Smooth muscle cell (in vitro differentiated cells): ENCODE measurements around the gene CKAP5. TPM values are rescaled to one million over a fixed set of nuclear protein-coding genes. Genes with fewer than 3 reads are reported as not detected.

ENCODE experiments used
- DNase-seq: peaks from one replicate; lab custom pipeline; 2025; ENCODE audit not compliant: unreplicated experiment; lab: John Stamatoyannopoulos, UW
- H2AFZ ChIP-seq: fragments of 200-600 bp; sonication (generic); 2 replicates; pipeline ENCODE4 v1.6.0; 2016; ENCODE audit warnings: antibody characterized with exemption, low read depth, mild to moderate bottlenecking
- H3F3A ChIP-seq: fragments of 200-600 bp; sonication (generic); 2 replicates; pipeline ENCODE4 v1.6.0; 2017; ENCODE audit warnings: antibody characterized with exemption, low read depth
- H3K27ac ChIP-seq: fragments of 200-600 bp; sonication (generic); 2 replicates; pipeline ENCODE4 v1.5.1; 2016; ENCODE audit warnings: low read depth, mild to moderate bottlenecking
- H3K27me3 ChIP-seq: fragments of 200-600 bp; sonication (generic); 2 replicates; pipeline ENCODE4 v1.6.1; 2016; ENCODE audit warnings: low read depth, mild to moderate bottlenecking
- H3K36me3 ChIP-seq: fragments of 200-600 bp; sonication (generic); 2 replicates; pipeline ENCODE4 v1.5.1; 2016; ENCODE audit warnings: low read depth
- H3K4me1 ChIP-seq: fragments of 200-600 bp; sonication (generic); 2 replicates; pipeline ENCODE4 v1.5.1; 2016; ENCODE audit warnings: low read depth
- H3K4me2 ChIP-seq: fragments of 200-600 bp; sonication (generic); 2 replicates; pipeline ENCODE4 v1.6.0; 2016; ENCODE audit warnings: mild to moderate bottlenecking
- H3K4me3 ChIP-seq: fragments of 200-600 bp; sonication (generic); 2 replicates; pipeline ENCODE4 v1.5.1; 2016; ENCODE audit warnings: mild to moderate bottlenecking
- H3K79me2 ChIP-seq: fragments of 200-600 bp; sonication (generic); 2 replicates; pipeline ENCODE4 v1.6.0; 2016; ENCODE audit warnings: low read depth, mild to moderate bottlenecking
- H3K9ac ChIP-seq: fragments of 200-600 bp; sonication (generic); 2 replicates; pipeline ENCODE4 v1.6.0; 2016; ENCODE audit warnings: low read depth
- H3K9me3 ChIP-seq: fragments of 200-600 bp; sonication (generic); replicated peaks from 2 replicates; pipeline ENCODE4 v1.5.1; 2016; ENCODE audit warnings: low read depth
- H4K20me1 ChIP-seq: fragments of 200-600 bp; sonication (generic); 2 replicates; pipeline ENCODE4 v1.6.0; 2016; ENCODE audit warnings: low read depth
- WGBS: methylation state at CpG from one replicate; pipeline ENCODE4 v1.1.7; 2016; ENCODE audit warnings: low lambda C conversion rate; 5-methylcytosine and 5-hydroxymethylcytosine counted together
- polyA plus RNA-seq: library from polyadenylated mRNA; unstranded; fragments of >200 nt; fragmentation: Nextera tagmentation; extraction: Ambion mirVana; gene quantifications from 2 replicates; pipeline ENCODE4 v1.2.1, GENCODE V29; 2016
- total RNA-seq: library from RNA; depleted of rRNA; stranded (reverse); fragments of >200 nt; gene quantifications from 2 replicates; pipeline ENCODE4 v1.2.3, GENCODE V29; 2014
- TF ChIP-seq, protein P1 (sequence below): fragments of 200-600 bp; sonication (generic); IDR thresholded peaks from 2 replicates; pipeline ENCODE4 v1.5.1; 2017; ENCODE audit warnings: borderline replicate concordance, mild to moderate bottlenecking, antibody characterized with exemption; ENCODE audit not compliant: insufficient read depth, poor library complexity, severe bottlenecking

The CKAP5 gene
- total and polyA plus RNA-seq, 2 experiments from 2014 or later, result 24.5 to 57.0 TPM

DNA sequence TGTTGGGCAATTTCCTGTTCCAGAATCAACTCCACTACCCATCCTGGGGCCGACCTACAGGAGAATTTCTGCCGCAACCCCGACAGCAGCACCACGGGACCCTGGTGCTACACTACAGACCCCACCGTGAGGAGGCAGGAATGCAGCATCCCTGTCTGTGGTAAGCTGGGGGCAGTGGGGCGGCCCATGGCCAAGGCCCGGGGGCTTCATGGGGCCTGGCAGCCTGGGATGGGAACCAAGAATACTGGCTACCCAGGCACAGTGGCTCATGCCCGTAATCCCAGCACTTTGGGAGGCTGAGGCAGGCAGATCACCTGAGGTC is 122.8 kb downstream of the CKAP5 start:
- TF ChIP-seq, protein P1, sequence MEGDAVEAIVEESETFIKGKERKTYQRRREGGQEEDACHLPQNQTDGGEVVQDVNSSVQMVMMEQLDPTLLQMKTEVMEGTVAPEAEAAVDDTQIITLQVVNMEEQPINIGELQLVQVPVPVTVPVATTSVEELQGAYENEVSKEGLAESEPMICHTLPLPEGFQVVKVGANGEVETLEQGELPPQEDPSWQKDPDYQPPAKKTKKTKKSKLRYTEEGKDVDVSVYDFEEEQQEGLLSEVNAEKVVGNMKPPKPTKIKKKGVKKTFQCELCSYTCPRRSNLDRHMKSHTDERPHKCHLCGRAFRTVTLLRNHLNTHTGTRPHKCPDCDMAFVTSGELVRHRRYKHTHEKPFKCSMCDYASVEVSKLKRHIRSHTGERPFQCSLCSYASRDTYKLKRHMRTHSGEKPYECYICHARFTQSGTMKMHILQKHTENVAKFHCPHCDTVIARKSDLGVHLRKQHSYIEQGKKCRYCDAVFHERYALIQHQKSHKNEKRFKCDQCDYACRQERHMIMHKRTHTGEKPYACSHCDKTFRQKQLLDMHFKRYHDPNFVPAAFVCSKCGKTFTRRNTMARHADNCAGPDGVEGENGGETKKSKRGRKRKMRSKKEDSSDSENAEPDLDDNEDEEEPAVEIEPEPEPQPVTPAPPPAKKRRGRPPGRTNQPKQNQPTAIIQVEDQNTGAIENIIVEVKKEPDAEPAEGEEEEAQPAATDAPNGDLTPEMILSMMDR, result no peak
- DNase-seq, result no peak
- Histone ChIP-seq H3K27me3 (no peaks in the 10 kb centered on the region), H3K9me3 (no peaks in the 10 kb centered on the region), H3F3A (no peaks in the 10 kb centered on the region), H3K4me1 (no peaks in the 10 kb centered on the region), H3K79me2 (no peaks in the 10 kb centered on the region), H2AFZ (no peak overlapping the region), H3K27ac (no peak overlapping the region), H3K4me2 (no peak overlapping the region), H3K36me3 (no peaks in the 10 kb centered on the region), H3K9ac (no peak overlapping the region), H3K4me3 (no peak overlapping the region), H4K20me1 (no peaks in the 10 kb centered on the region)
- WGBS, result 87% methylated on average over 8 of the region's 8 CpGs

DNA sequence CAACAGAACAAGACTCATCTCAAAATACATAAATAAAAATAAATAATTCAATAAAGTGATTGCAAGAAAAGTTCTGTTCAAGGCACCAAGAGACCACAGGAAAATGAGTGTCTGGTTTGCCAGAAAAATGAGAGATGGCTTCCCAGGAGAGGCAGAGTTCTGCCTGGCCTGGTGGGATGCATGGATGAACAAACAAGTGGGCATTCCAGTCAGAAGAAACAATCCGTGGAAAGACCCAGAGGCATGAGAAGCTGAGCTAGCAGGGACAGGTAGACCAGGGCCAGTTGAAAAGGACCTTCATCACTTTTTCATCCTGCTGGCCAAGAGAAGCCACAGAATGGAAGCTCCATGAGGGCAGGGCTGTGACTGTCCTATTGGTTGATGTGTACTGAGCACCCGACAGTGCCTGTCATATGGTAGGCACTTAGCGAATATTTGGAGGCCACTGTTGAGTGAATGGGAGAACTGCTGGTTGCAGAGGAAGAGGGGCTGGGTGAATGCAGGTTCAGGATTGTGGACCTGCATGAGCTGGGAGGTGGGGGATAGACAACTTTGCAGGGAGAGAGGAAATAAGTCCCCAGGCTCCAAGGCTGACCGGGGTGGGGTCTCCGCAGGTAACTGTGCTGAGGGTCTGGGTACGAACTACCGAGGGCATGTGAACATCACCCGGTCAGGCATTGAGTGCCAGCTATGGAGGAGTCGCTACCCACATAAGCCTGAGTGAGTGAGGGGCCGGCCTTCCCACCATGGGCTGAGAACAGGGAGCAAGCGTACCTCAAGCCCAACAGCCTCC is 123.3 kb downstream of the CKAP5 start:
- no peaks in the 10 kb centered on the region for H3K36me3 ChIP-seq
- no peak overlapping the region for H2AFZ ChIP-seq
- no peak overlapping the region for H3K4me2 ChIP-seq
- H3K27me3 ChIP-seq, result no peaks in the 10 kb centered on the region
- H3K4me3 ChIP-seq, result no peak overlapping the region
- H3K4me1 ChIP-seq, result no peaks in the 10 kb centered on the region
- DNase-seq, result no peak
- H3K79me2 ChIP-seq, result no peaks in the 10 kb centered on the region
- TF ChIP-seq, protein P1, result no peak
- H4K20me1 ChIP-seq, result no peaks in the 10 kb centered on the region
- H3K9me3 ChIP-seq, result no peaks in the 10 kb centered on the region
- H3F3A ChIP-seq, result no peaks in the 10 kb centered on the region
- H3K9ac ChIP-seq, result no peak overlapping the region
- 92% methylated on average over 11 of the region's 11 CpGs for whole genome bisulfite sequencing
- H3K27ac ChIP-seq, result no peak overlapping the region

DNA sequence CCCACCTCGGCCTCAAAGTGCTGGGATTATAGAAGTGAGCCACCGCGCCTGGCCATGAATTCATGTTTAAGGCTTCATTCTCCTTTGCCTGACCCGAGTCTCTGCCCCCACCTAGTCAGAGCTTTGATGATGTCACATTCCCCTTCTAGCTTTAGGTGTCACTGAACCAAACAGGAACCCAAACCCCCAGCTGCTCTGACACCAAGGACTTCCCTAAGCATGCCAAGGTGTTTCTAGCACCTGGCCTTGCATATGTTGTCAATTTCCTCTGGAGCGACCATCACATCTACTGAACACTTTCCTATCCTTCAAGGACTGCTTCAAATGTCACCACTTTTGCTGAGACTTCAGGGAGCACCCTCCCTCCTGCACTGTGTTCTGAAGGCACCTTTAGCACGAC is 124.8 kb downstream of the CKAP5 start:
- no peak overlapping the region for H3K4me3 ChIP-seq
- no peaks in the 10 kb centered on the region for H4K20me1 ChIP-seq
- TF ChIP-seq, protein P1, result no peak
- WGBS, result 90% methylated on average over 6 of the region's 6 CpGs
- no peak overlapping the region for H3K4me2 ChIP-seq
- H3K9me3 ChIP-seq, result no peaks in the 10 kb centered on the region
- no peak overlapping the region for H2AFZ ChIP-seq
- no peaks in the 10 kb centered on the region for H3F3A ChIP-seq
- H3K27ac ChIP-seq, result no peak overlapping the region
- H3K36me3 ChIP-seq, result no peaks in the 10 kb centered on the region
- no peak for DNase-seq
- no peaks in the 10 kb centered on the region for H3K27me3 ChIP-seq
- H3K4me1 ChIP-seq, result no peaks in the 10 kb centered on the region
- no peak overlapping the region for H3K9ac ChIP-seq
- H3K79me2 ChIP-seq, result no peaks in the 10 kb centered on the region
